Measurements from ENCODE around the gene BHMT2.
A peak's percentile ranks its signal among the peaks of the same experiment; 100 is the strongest.

Gene BHMT2

DNA sequence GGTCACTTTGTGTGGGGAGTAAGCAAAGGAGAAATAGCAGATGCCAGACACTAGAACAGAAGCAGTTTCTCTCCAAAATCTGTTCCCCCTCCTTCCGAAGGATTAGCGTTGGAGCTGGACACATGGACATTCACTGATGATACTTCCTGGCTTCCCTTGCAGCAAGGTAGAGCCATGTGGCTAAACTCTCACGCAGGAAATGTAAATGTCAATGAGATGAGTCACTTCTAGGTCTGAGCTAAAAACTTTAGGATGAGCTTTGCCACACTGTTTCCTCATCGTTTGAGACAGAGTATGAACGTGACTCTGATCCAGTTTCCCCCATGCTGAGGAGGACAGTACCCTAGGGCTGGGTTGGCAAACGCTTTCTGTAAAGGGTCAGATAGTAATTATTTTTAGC lies 5.1 kb downstream of the BHMT2 start:
- no peak for DNase-seq

DNA sequence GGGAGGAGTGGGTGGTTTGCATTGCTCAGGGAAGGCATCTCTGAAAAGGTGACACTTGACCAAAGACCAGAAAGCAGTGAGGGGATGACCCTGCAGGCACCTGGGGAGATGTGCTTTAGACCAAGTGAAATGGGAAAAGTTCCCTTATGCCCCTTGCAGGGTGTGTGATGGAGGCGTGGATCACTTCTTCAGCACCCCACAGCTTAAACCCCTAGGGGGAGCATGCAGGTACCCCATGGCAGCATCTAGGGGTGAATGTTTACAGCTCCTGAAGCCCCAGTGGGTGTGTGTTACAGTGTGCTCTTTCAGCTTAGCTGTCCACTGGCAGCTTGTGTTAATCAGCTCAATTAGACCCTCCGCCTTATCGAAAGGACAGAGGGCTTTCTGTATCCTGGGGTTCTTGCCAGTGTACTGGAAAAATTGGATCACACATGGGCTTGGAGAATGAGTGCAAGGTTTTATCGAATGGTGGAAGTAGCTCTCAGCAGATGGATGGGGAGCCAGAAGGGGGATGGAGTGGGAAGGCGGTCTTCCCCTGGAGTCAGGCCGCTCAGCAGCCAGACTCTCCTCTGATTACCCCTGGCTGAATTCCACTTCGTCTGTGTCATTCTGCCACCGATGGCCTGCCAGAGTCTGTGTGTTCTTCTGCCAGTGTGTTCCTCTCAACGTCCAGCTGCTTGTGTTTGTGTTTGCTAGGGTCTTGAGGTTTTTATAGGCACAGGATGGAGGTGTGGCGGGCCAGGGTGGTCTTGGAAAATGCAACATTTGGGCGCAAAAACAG lies 6.3 kb downstream of the BHMT2 start:
- DNase-seq = no peak

DNA sequence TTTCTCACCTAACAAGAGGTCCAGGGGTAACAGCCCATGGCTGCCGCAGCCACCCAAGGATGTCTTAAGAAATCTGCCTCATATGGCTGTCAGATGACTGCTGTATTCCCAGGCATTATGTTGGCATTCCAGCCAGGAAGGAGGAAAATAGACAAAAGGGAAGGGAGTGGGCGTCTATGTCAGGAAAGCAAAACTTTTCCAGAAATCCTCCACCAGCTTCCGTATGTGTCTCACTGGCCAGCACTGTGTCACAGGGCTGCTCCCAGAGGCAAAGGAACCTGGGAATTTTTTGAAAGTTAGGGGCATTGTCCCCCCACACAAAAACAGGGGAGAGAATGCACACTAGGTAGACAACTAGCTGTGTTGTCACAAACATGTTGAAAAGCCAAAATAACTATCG lies 7.3 kb downstream of the BHMT2 start:
- no peak for DNase-seq

DNA sequence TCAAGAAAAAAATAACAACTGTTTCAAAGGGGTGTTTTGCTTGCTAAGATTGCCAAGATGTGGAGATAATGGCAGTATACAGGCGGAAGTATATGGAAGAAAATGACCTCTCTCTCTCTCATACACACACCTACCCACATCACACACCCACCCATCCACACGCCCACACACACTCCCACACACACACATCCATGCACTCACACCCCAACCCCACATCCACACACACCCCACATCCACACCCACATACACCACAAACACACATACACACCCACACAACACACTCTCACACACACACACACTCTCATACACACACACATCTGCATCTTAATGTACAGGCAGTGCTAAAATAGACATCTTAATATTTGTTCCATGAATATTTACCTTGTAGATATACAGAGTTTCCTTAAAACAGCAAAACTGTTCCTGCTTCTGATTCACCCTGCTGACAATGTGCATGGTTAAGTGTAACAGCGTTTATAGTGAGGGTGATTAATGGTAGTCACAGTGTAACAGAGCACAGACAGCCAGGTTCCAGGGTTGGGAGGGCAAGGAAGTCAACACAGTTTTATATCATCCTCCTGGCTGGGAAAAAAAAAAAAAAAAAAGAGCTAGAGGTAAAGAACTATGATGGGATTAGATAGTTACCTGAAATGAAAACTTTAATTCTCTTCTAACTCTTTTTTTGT lies 8.3 kb downstream of the BHMT2 start:
- DNase-seq = no peak

DNA sequence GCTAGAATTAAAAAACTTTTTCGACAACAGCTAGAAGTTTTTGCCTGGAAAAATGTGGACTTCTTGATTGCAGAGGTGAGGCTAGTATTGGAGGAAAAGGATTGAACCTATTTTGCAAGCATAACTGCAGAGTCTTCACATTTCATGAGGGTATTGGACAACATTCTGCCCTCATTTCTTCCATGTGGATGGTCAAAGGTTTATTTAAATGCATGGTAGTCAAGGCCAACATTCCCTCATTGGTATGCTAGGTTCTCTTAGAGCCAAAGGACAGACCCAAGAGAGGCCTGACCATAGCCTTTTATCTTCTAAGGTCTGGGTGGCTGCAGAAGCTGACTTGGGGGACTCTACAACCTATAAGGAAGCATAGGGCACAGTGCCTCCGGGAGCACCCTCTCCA lies 11.2 kb downstream of the BHMT2 start:
- no peak for DNase-seq

DNA sequence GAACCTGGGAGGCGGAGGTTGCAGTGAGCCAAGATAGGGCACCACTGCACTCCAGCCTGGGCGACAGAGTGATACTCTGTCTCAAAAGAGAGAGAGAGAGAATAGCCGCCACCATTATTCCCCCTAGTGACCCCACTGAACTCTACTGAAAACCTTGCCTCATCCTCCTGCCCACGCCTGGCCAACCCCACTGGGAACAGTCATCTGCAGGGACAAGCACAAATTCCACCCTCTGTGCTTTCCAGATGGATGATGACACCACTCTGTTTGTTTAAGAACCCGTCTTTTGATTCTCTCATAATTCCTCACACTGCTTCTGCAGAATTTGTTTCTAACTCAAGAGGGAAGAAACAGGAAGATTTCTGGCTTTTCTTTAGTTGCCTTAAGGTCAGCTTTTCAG lies 12.2 kb downstream of the BHMT2 start:
- no peak for DNase-seq

DNA sequence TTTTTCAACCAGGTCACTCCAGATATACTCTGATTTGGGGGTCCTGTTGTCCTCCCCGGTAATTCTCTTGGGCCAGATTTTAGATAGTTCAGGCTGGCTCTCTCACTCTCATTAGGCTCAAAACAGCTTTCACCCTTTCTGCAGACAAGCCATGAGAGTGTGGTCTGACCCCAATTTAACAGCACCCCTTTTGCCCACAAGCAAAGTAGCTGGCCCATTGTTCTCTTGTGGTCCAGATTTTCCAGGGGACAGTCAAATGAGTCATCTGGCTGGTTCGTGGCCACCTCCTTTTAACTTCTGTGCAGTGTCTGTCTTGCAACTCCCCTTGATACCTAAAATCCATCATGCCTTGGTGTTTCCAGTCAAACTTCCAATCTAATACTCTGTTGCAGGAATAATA lies 16.5 kb downstream of the BHMT2 start:
- no peak for DNase-seq

DNA sequence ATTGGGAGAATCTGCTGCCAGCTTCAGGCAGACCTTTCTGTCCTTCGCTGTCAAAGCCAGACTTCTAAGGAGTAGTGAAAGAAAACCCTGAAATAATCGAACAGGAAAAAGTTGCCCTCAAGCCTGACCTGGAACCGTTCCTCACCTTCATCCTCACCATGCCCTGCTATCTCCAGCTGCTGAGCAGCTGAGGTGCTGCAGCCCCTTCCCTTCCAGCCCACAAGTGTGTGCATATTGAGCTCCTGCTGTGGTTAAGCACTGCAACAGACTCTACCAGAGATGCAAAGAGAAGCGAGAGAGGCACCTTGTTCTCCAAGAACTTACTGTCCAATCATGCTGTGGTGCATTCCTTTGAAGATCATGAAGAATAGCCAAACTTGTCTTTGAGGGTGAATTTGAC lies 18.9 kb downstream of the BHMT2 start:
- no peak for DNase-seq

DNA sequence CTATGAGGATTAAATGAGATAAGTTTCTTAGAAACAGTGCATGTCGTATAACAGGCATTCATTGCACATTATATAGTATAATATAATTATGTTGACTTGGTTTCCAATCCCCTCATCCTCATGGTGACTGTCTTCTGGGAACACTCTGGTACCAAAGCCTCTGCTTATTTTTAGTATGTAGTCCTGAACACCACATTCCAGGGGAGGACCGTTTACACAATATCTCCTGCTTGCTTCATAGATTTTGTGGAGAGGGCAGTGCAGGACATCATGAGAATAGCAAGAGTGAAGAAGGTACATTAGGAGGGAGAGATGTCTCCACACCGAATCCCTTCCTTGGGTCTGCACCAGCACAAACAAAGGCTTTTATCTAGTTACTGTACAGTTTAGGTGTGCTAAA lies 21.5 kb downstream of the BHMT2 start:
- DNase-seq = no peak

DNA sequence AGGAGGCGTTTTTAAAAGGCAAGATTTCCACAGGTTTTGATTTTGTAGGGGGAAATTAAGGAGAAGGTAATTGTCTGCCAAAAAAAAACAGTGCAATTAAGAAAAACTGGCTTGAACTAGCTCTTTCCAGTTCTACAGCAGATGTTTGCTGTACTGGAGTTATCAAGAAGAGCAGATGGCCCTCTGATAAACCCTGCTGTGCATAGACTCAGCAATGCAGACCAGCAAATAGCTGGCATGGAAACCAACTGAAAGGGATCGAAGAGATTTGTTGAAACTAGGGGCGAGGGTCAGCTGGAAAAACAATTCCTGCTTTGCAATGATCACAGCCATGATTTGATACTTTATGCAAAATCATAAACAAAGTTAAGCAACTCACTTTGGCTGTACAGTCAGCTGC lies 24.2 kb downstream of the BHMT2 start:
- peak; percentile 21 for DNase-seq

DNA sequence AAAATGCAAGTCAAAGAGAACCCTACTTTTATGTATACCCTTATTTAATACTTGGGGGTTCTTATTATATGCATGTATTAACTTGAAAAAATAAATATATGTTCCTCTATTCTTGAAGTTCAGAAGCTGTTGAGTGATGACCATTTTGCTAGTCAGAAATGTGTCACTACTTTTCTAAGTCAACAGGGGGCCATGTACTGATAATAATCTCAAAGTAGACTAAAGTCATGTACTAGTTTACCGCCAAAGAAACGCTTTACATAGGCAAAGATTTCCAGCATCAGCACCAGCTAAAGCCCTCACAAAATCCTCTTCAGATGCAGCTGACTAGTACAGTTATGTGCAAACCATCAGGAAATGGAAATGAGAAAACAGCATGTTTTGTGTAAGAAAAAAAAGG lies 36.3 kb downstream of the BHMT2 start:
- no peak for DNase-seq

DNA sequence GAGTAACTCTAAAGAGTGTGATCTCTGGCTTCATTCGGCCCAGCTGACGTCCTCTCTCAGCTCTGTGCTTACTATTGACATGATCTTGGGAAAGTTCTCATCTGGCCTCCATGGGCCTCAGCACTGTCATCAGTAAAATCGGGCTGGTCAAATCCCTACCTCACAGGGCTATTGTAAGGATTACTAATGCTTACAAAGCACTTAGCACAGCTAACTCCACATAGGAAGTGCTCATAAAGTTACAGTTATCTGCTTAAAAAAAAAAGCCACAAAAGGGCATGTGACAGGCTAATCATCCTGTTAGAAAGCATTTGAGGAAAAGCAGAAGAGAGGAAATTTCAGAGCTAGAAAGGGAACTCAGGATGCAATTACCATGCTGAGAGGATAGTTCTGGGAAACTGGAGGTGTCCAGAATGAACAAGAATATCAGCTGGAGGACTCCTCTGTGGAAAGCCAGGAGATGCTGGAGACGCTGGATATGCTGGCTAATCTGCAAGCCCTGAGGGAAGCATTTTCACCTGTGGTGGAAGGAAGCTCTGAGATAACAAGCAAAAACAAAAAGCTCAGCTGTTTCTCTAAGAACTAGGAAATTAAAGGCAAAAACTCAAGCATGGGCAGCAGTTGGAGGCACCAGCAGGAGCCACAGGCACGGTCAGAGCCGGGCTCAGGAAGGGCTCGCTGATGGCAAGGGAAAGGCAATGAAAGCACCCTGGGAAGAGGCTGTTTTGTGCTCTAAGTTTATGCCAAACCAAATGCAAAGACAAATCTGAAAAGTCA lies 37.6 kb downstream of the BHMT2 start:
- no peak for DNase-seq

DNA sequence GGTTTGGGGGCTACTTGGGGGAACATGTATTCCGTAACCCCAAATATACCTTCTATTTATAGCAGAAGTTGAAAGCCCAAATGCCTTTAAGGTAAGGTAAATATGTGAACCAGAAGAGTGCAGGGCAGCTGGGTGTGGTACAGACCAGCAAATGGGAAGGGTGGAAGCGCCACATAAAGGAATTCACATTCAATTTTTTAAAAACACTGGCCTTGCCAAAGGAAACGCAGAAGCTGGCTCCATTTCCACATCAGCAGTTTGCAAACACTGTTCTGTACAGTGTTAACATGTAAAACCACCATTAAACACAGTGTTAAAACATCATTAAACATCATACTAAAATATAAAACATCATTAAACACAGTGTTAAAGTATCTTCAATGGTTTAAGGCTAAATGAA lies 38.5 kb downstream of the BHMT2 start:
- no peak for DNase-seq

DNA sequence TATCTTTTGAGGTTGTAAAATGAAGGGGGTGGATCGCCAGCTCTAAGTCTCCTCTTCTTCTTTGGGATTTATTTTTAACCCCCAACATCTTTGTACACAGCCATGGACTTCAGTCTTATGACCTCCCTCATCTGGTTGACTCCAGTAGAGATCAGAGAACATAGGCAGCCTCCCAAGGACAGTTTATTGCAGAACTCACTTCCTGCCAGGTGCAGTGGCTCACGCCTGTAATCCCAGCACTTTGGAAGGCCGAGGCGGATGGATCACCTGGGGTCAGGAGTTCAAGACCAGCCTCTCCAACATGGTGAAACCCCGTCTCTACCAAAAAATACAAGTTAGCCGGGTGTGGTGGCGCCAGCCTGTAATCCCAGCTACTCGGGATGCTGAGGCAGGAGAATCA lies 39.2 kb downstream of the BHMT2 start:
- DNase-seq = no peak

DNA sequence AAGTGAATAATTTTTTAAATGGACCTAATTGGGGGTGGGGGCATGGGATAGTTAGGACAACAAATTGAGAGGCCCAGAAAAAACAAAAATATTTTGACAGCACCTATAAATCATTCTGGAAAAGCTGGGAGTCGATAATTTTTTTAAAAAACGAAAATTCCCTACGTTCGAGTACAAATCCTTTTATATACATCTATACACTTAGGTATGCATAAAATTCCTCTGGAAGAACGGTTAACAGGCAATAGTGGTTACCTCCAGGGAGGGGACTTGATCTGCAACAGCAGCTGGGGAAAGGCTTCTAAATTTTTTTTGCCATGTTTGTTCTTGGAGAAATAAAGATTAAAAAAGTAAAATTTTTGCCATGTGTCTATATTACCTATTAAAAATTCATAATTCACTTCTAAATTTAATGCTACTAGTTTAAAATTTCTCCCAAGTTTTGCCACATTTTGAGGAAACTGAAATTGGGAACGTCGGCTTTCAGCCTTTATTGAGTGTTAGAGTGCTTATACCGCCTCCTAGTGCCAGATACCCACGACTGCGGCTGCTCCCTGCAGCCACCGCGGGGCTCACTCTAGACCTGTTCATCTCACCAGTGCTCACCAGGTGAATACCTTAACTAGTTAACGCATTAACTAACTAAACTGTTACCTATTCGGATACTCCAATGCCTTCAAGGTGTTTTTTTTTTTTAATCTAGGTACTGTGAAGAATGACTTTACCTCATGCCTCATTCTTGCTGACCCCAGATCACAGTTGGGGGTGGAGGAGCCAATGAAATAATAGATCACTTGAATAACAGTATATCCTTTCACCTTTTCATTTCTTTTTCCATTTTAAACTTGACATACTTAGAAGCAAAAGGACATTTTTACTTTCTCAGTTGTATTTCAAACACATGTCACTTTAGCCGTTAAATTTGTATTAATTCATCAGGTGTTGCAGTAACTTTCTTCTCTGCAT lies 40.2 kb downstream of the BHMT2 start:
- DNase-seq = no peak

DNA sequence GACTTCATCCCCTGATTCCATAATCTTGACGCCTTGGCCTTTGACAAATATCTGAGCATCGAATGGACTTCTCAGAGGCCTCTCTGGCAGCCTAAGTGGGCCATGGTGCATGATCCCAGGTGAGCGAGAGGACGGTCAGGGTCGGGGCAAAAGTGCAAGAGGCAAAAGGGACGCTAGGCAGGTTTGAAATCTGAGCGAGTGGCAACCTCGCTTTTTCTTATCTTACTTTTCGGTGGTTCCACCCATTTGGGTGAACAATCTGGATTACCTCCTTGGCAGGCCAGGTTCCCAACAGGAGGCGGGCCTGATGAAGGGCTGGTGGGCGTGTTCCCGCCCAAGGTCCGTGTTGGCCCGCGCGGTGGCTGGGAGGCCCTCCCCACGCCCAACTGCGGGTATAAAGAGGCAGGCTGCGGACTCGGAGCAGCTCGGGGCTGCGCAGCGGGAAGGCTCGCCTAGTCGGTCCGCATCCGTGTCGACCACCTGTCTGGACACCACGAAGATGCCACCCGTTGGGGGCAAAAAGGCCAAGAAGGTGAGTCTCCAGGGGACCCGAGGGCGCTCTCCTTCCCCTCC lies 41.9 kb downstream of the BHMT2 start, which contains the start of gene BHMT:
Gene BHMT (plus strand): TSS at position 423 of the 573 bp plus-strand sequence. CDS start 77 bp downstream, at position 500.
- DNase-seq = no peak

DNA sequence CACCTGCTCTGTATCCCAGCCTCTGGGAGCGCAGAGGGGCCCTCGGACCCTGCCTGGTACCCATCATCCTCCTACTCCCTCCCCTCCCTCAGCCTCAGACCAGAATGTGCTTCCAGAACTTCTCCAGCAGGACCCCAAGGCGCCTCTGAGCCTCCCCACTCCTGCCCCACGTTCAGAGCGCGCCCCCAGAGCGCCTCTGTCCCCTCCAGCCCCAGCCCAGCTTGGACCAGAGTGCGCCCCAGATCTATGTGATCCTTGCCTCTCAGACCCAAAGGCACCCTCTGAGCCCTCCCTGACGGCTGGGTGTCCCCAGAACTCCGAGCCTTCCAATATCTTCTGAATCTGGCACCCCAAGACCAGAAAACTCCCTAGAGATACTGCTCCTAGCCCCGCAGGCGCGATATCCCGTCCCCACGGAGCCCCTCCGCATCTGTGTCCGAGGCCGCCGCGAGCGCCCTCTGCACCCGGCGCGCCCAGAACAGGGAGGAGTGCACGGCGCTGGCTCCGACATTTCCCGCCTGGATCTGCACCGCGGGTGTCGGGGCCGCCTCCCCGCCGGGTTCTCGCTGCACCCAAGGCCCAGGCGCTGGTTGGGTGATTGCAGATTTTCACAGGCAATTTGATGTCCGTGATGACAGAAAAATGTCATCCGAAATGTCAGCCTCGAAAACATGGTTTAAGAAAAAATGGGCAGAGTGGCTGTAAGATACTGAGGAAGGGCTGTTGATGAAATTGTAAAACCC lies 42.6 kb downstream of the BHMT2 start:
- DNase-seq = no peak

DNA sequence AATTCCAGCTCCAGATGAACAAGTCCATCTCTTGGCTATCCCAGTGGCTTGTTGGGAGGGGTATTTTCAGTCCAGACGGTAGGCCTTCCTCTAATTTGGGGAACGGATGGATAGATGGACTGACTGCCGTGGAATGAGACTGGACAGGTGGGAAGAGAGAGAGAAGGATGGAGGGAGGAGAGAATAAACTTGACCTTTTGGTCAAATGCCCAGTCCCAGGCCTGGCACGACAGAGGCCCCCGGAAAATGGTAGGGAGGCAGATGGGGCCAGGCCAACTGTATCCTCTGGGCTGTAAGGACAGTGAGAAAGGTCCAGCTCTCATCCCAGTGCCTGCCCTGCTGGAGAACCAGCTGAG lies 43.1 kb downstream of the BHMT2 start:
- no peak for DNase-seq

DNA sequence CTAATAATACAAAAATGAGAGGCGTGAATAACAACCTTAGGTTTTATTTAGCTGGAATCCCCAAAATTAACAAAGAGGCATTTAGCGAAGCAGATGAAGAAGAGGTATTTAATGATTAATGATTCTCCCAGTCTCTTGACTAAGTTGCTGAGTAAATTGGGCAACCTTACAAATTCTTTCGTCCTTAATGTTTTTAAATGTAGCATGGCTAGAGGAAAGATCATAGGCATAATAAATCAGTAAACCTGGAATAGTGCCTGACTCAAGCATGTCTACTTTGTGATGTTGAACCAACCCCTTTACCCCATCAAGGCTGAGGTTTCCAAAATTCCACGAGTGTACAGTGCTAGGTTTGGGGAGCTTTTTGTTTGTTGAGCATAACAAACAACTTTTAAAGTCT lies 49.9 kb downstream of the BHMT2 start:
- DNase-seq = no peak

DNA sequence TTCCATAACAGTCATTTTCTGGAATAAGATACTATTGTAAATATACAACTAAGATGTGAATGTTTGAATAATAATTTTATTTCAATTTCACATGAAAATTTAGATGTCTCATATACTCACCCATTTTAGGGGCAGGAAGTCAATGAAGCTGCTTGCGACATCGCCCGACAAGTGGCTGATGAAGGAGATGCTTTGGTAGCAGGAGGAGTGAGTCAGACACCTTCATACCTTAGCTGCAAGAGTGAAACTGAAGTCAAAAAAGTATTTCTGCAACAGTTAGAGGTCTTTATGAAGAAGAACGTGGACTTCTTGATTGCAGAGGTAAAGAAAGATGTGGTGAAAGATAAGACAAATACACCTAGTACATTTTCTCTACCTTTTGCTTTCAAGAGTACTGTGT lies 50.7 kb downstream of the BHMT2 start:
- DNase-seq = no peak

DNA sequence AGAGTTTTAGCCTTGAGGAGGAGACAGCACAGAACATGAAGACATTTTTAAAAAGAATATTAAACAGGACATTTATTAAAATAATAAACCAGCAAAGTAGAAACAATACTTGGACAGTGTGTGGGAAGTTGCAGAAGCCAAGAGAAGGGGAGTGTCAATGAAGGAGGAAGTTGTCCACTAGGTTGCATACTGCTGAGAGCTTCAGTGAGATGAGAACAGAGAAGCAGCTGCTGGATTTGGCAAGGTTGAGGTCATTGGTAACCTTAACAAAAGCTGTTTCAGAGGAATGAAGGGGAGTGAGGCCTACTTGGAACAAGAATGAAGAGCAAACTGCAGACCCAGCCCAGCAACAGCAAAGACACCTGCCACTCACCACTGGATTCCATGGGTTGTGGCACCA lies 53.4 kb downstream of the BHMT2 start:
- DNase-seq = no peak

DNA sequence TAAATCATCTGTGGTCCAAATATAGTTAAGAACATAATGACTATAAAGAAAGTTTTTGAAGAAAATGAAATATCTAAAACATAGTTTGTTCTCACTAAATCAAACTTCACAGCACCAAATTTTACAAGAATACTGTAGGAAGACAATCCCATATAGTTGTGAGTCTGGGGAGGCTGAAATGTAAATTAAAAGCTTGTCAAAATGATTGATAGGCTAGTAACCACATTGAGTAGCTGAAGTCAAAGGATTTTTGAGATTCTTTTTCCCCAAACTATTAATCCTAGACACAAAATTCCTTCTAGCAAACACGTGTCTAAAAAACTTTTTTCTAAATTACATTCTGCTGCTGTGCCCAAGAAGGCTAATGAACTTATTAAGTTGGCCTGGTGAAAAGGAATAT lies 55.0 kb downstream of the BHMT2 start:
- DNase-seq = no peak

Measured in NCI-H1105 (cell line).